Stimulated activated memory B cell treated with anti-CD40 and anti-IgM and Interleukin-4, amounts not matched to agents 10 μg/mL and 1 μg/mL and 100 μg/mL, for 72 hours (primary cell): ENCODE results near the gene ALDH1A3.

Experiments used
- ATAC-seq: fragments of 150-1000 bp; cut with Tn5 transposase; 2 replicates; pipeline ENCODE4 v1.10.0; 2021
- H3K27ac Mint-ChIP-seq: one replicate; pipeline ENCODE4 v1.8.0; 2022; ENCODE audit warnings: mild to moderate bottlenecking, mixed read lengths
- H3K27me3 Mint-ChIP-seq: one replicate; pipeline ENCODE4 v1.8.0; 2022; ENCODE audit warnings: mixed read lengths
- H3K36me3 Mint-ChIP-seq: one replicate; pipeline ENCODE4 v1.8.0; 2022; ENCODE audit warnings: mixed read lengths
- H3K4me1 Mint-ChIP-seq: one replicate; pipeline ENCODE4 v1.8.0; 2022; ENCODE audit warnings: mixed read lengths
- H3K4me3 Mint-ChIP-seq: one replicate; pipeline ENCODE4 v1.8.0; 2022; ENCODE audit warnings: mild to moderate bottlenecking, moderate library complexity, mixed read lengths
- H3K9me3 Mint-ChIP-seq: one replicate; pipeline ENCODE4 v1.8.0; 2022; ENCODE audit warnings: mixed read lengths

Gene ALDH1A3

GRCh38 chr15:100932676-100933348, 53.2 kb downstream of the ALDH1A3 start:
- Mint-ChIP-seq H3K27ac (peak overlapping the region; percentile 57), H3K27me3 (no peaks in the 10 kb centered on the region), H3K36me3 (peaks cover 63% of the 10 kb centered on the region), H3K4me3 (no peak overlapping the region), H3K9me3 (no peaks in the 10 kb centered on the region), H3K4me1 (peaks cover 82% of the 10 kb centered on the region)
- ATAC-seq, result no peak

GRCh38 chr15:100934166-100934565, 54.5 kb downstream of the ALDH1A3 start:
- no peak overlapping the region for H3K4me3 Mint-ChIP-seq
- no peaks in the 10 kb centered on the region for H3K9me3 Mint-ChIP-seq
- H3K27ac Mint-ChIP-seq, result peak overlapping the region; percentile 83
- peaks cover 70% of the 10 kb centered on the region for H3K4me1 Mint-ChIP-seq
- H3K36me3 Mint-ChIP-seq, result peaks cover 51% of the 10 kb centered on the region
- no peaks in the 10 kb centered on the region for H3K27me3 Mint-ChIP-seq
- ATAC-seq, result no peak

- H3K27me3 Mint-ChIP-seq, result no peaks in the 10 kb centered on the region
- no peaks in the 10 kb centered on the region for H3K9me3 Mint-ChIP-seq
- ATAC-seq, result peak; percentile 76
- H3K27ac Mint-ChIP-seq, result peak overlapping the region; percentile 83
- peaks cover 65% of the 10 kb centered on the region for H3K4me1 Mint-ChIP-seq
- H3K36me3 Mint-ChIP-seq, result peaks cover 48% of the 10 kb centered on the region
- H3K4me3 Mint-ChIP-seq, result no peak overlapping the region
Observed at GRCh38 chr15:100934726-100935125, 55.1 kb downstream of the ALDH1A3 start.

GRCh38 chr15:100937171-100937570, 57.5 kb downstream of the ALDH1A3 start:
- no peak for ATAC-seq
- H3K27me3 Mint-ChIP-seq, result no peaks in the 10 kb centered on the region

GRCh38 chr15:100939791-100940190, 60.2 kb downstream of the ALDH1A3 start:
- no peak for ATAC-seq
- peaks cover 15% of the 10 kb centered on the region for H3K36me3 Mint-ChIP-seq
- no peaks in the 10 kb centered on the region for H3K27me3 Mint-ChIP-seq
- no peak overlapping the region for H3K27ac Mint-ChIP-seq
- no peaks in the 10 kb centered on the region for H3K9me3 Mint-ChIP-seq
- H3K4me1 Mint-ChIP-seq, result peaks cover 42% of the 10 kb centered on the region
- H3K4me3 Mint-ChIP-seq, result no peak overlapping the region

More at GRCh38 chr15:100937171-100937570, 57.5 kb downstream of the ALDH1A3 start:
- Mint-ChIP-seq H3K27ac (no peak overlapping the region), H3K4me1 (peaks cover 40% of the 10 kb centered on the region), H3K36me3 (peaks cover 34% of the 10 kb centered on the region), H3K9me3 (no peaks in the 10 kb centered on the region), H3K4me3 (no peak overlapping the region)

DNA sequence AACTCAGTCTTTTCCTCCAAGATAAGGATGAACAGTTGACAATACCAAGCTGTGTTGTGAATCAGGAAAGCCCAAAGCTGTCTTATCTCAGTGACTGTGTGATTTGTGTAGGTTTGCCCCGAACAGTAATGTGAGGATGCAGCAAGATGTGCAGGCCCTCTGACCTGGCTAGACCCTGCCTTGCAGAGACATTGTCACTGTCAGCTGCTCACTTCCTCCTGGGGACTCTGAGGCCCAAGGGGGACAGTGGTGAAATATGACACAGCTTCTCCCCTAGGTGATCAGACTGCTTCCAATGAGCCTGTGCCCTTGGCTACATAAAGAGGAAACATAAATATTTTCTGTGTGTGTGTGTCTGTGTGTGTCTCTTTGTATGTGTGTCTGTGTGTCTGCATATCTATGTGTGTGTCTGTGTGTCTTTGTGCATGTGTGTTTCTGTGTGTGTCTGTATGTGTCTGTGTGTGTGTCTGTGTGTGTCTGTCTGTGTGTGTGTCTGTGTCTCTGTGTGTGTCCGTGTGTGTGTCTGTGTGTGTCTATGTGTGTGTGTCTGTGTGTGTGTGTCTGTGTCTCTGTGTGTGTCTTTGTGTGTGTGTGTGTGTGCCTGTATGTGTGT, 61.2 kb downstream of the ALDH1A3 start:
- Mint-ChIP-seq H3K4me3 (no peak overlapping the region), H3K9me3 (no peaks in the 10 kb centered on the region), H3K36me3 (peaks cover 4% of the 10 kb centered on the region), H3K4me1 (peaks cover 33% of the 10 kb centered on the region), H3K27ac (no peak overlapping the region), H3K27me3 (no peaks in the 10 kb centered on the region)
- peak; percentile 93 for ATAC-seq

DNA sequence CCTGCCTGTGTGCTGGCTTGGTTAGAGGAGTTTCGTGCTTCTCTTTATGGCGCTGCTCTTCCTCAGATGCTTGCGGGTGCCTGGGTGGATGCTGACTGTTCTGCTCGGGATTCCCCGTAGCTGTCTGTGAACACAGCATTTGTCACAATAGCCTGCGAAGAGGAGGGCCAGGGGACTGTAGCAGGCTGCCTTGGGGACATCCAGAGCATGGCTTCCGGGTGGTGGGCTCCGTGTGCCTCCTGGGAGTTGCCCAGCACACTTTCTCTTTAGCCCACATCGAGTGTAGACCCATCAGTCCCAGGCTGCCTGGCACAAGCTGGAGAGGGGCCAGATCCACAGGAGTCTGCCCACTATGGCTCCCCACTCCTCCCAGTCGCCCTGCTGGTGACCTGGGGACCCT, 61.9 kb downstream of the ALDH1A3 start:
- Mint-ChIP-seq H3K9me3 (no peaks in the 10 kb centered on the region), H3K4me1 (peaks cover 26% of the 10 kb centered on the region), H3K36me3 (no peaks in the 10 kb centered on the region), H3K4me3 (no peak overlapping the region), H3K27me3 (no peaks in the 10 kb centered on the region), H3K27ac (no peak overlapping the region)
- peak; percentile 79 for ATAC-seq

DNA sequence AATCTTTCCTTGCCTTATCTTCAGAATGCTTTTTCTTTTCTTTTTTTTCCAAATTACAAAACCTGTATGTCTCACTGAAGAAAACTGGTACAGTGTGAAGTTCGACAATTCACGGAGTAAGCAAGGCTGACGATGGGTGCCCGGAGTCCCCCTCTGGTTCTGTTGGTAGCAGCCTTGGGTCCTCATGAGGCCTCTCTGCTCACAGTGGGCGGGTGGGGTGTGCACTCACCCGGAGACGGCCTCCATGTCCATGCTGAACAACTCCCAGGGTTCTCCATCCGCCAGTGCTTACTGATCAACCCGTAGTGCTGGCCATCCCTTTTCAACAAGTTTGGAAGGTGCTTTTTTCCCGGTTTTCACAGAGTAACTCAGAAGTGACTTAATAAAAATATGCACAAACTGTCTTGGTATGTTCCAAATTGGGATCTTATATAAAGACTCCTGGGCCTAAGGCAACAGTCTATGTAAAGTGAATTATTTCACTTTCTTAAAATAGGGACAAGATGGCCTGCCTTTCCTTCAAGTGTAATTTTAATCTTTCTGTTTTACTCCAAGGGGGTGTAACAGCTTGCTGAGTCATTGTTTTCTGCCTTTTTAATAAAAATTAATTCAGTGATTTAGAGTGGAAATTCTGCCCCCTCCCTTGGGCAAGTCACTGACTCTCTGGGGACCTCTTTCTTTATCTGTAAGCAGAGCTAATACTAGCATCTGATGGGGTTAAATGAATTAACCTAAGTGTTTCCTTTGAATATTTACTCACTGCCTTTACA, 63.2 kb downstream of the ALDH1A3 start:
- no peak overlapping the region for H3K4me3 Mint-ChIP-seq
- H3K9me3 Mint-ChIP-seq, result no peaks in the 10 kb centered on the region
- no peaks in the 10 kb centered on the region for H3K27me3 Mint-ChIP-seq
- H3K4me1 Mint-ChIP-seq, result peaks cover 31% of the 10 kb centered on the region
- no peaks in the 10 kb centered on the region for H3K36me3 Mint-ChIP-seq
- ATAC-seq, result no peak
- no peak overlapping the region for H3K27ac Mint-ChIP-seq

GRCh38 chr15:100944244-100944895, 64.7 kb downstream of the ALDH1A3 start:
- peaks cover 46% of the 10 kb centered on the region for H3K4me1 Mint-ChIP-seq
- ATAC-seq, result peak; percentile 81
- H3K4me3 Mint-ChIP-seq, result no peak overlapping the region
- H3K36me3 Mint-ChIP-seq, result peaks cover 9% of the 10 kb centered on the region
- no peaks in the 10 kb centered on the region for H3K9me3 Mint-ChIP-seq
- no peak overlapping the region for H3K27ac Mint-ChIP-seq
- no peaks in the 10 kb centered on the region for H3K27me3 Mint-ChIP-seq

GRCh38 chr15:100944986-100945385, 65.4 kb downstream of the ALDH1A3 start:
- H3K4me1 Mint-ChIP-seq, result peaks cover 52% of the 10 kb centered on the region
- H3K27me3 Mint-ChIP-seq, result no peaks in the 10 kb centered on the region
- no peak overlapping the region for H3K4me3 Mint-ChIP-seq
- H3K9me3 Mint-ChIP-seq, result no peaks in the 10 kb centered on the region
- no peak overlapping the region for H3K27ac Mint-ChIP-seq
- peaks cover 9% of the 10 kb centered on the region for H3K36me3 Mint-ChIP-seq
- ATAC-seq, result no peak

GRCh38 chr15:100947760-100948429, 68.3 kb downstream of the ALDH1A3 start:
- Mint-ChIP-seq H3K9me3 (peaks cover 3% of the 10 kb centered on the region), H3K27ac (peak overlapping the region; percentile 77), H3K4me3 (peak overlapping the region; percentile 80), H3K4me1 (peaks cover 58% of the 10 kb centered on the region), H3K27me3 (no peaks in the 10 kb centered on the region), H3K36me3 (peaks cover 29% of the 10 kb centered on the region)
- peak; percentile 64 for ATAC-seq

DNA sequence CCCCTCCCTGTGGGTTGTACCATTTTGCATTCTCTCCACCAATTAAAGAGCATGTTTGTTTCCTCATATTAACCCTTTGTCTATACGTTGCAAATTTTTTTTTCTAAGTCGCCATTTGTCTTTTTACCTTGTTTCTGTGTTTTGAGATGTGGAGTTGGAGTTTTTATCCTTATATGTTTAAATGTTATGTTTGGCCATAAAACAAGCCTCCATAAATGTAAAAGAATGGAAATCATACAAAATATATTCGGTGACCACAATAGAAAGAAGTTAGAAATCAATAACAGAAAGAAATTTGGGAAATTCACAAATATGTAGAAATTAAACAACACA, 68.8 kb downstream of the ALDH1A3 start:
- H3K9me3 Mint-ChIP-seq, result peaks cover 3% of the 10 kb centered on the region
- H3K4me3 Mint-ChIP-seq, result peak overlapping the region; percentile 80
- peaks cover 34% of the 10 kb centered on the region for H3K36me3 Mint-ChIP-seq
- peak overlapping the region; percentile 77 for H3K27ac Mint-ChIP-seq
- peak; percentile 24 for ATAC-seq
- H3K27me3 Mint-ChIP-seq, result no peaks in the 10 kb centered on the region
- H3K4me1 Mint-ChIP-seq, result peaks cover 53% of the 10 kb centered on the region

DNA sequence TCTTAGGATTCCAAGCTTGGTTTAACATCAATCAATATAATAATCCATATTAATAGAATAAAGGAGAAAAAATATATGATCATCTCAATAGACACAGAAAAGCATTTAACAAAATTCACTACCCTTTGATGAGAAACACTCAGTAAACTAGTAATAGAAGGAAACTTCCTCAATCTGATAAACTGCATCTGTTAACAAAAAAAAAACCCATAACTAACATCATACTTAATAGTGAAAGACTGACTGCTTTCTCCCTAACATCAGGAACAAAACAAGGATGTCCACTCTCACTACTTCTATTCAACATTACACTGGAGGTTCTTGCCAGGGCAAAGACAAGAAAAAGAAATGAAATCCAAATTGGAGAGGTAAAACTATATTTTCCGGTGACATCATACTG, 70.1 kb downstream of the ALDH1A3 start:
- Mint-ChIP-seq H3K27ac (peak overlapping the region; percentile 77), H3K36me3 (peaks cover 45% of the 10 kb centered on the region), H3K27me3 (no peaks in the 10 kb centered on the region), H3K4me3 (no peak overlapping the region), H3K9me3 (peaks cover 3% of the 10 kb centered on the region), H3K4me1 (peaks cover 46% of the 10 kb centered on the region)
- no peak for ATAC-seq

GRCh38 chr15:100951965-100952364, 72.3 kb downstream of the ALDH1A3 start:
- ATAC-seq, result no peak
- Mint-ChIP-seq H3K27ac (no peak overlapping the region), H3K27me3 (no peaks in the 10 kb centered on the region), H3K36me3 (peaks cover 52% of the 10 kb centered on the region), H3K9me3 (peaks cover 3% of the 10 kb centered on the region), H3K4me3 (no peak overlapping the region), H3K4me1 (peaks cover 64% of the 10 kb centered on the region)

DNA sequence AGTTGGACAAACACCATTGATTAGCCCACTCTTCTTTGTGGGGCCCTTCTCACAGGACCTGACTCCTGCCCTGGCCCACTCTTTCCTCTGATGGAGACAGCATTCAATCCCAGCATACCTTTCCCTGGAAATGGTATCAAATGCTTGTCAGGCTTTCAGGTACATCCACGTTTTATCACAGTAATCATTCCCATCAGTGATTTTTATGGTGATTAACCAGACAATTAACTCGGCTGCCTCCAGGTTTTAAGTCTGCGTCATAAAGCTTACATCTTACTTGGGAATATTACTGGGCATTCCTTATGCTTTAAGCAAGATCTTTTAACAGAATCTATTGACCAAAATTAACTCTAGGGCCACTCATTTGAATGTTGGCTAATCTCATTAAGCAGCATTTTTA, 72.9 kb downstream of the ALDH1A3 start:
- no peak overlapping the region for H3K4me3 Mint-ChIP-seq
- no peak overlapping the region for H3K27ac Mint-ChIP-seq
- H3K9me3 Mint-ChIP-seq, result peaks cover 3% of the 10 kb centered on the region
- peaks cover 67% of the 10 kb centered on the region for H3K4me1 Mint-ChIP-seq
- ATAC-seq, result no peak
- peaks cover 56% of the 10 kb centered on the region for H3K36me3 Mint-ChIP-seq
- H3K27me3 Mint-ChIP-seq, result no peaks in the 10 kb centered on the region
